ENCODE measurements around the gene PTH1R.
A peak's percentile ranks its signal among the peaks of the same experiment; 100 is the strongest.

The PTH1R gene

DNA sequence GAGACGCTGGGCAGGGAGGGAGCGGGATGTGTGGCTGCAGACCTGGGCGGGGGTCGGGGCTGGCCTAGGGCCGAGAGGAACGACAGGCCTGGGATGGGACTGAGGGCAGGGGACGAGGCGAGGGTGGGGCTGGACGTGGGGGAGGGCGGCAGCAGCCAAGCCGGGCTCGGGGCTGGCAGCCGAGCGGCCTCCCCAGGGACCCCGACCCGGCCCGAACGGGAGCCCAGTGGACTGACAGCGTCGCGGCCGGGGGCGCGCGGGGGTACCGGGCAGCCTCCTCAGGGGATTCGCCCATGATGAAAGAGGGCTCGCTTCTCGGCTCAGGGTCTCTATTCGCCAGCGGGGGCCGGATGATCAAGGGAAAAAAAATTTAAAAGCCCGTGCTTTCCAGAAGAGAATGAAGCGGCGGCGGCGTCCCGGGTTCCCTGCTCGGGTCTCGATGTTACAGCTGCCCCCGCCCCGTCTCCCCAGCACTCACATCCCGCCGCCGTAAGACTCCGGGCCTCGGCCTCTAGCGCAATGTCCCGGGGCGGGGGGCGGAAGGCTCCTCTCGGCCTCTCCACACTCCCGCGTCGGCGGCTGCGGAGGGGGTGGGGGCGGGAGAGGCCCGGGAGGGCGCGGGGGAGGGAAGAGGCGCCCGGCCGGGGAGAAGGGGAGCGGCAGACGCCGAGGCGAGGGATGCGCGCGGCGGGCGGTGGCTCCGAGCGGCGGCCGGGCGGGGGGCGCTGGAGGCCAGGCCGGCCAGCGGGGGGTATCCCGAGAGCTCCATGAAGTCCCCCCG, 4.3 kb downstream of the PTH1R start:
- no peaks in the 10 kb centered on the region for H3K9me3 ChIP-seq (ENCODE audit: low read depth, low read length)
- H3K9ac ChIP-seq (ENCODE audit: insufficient read length) = no peak overlapping the region
- peak overlapping the region; percentile 82 for H3K4me3 ChIP-seq
- TF ChIP-seq EZH2 (IDR thresholded peaks at IDR 0.05) (no peak), POLR2AphosphoS5 (IDR thresholded peaks at IDR 0.05; ENCODE audit: borderline replicate concordance, low read depth, low read length) (no peak), FOXP2 (optimal IDR thresholded peaks at IDR 0.05; ENCODE audit: control extremely low read depth, extremely low read length, insufficient read depth) (no peak)
- no peak overlapping the region for H3K27ac ChIP-seq
- DNase-seq (ENCODE audit: low read depth, low spot score) = no peak
- no peaks in the 10 kb centered on the region for H3K36me3 ChIP-seq (ENCODE audit: insufficient read depth, low read length)

DNA sequence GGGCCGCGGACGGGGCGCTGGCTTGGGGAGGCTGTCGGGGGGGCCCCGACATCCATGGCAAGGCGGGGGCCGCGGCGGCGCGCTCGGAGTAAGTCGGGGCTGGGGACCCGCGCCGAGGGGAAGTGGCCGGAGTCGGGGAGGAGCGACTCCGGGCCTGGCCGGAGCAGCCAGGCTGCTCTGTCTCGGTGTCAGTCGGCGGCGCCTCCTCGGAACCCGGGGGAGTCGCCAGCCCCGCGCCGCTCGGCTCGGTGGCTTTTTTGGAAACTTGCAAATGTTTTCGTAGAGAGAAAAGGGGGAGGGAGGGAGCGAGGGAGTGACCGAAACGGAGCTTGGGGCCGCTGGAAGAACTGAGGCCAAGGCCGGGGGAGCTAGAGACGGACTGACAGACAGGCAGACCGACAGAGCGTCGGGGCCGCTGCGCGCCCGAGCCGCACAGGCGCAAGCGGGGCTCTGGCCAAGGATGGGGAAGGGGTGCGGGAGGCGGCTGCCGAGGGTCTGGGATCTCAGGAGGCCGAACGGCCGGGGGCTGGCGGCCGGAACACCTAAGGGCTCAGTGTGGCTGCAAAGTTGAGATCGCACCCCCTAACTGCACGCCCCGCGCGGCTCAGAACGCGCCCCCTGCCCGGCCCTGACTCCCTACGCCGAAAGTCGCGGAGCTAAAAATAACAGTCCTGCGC, 5.0 kb downstream of the PTH1R start:
- no peak for DNase-seq (ENCODE audit: low read depth, low spot score)
- Histone ChIP-seq H3K36me3 (ENCODE audit: insufficient read depth, low read length) (no peaks in the 10 kb centered on the region), H3K9ac (ENCODE audit: insufficient read length) (peak overlapping the region; percentile 60), H3K27ac (no peak overlapping the region), H3K4me3 (peak overlapping the region; percentile 82), H3K9me3 (ENCODE audit: low read depth, low read length) (no peaks in the 10 kb centered on the region)
- TF ChIP-seq EZH2 (IDR thresholded peaks at IDR 0.05) (no peak), POLR2AphosphoS5 (IDR thresholded peaks at IDR 0.05; ENCODE audit: borderline replicate concordance, low read depth, low read length) (no peak), FOXP2 (optimal IDR thresholded peaks at IDR 0.05; ENCODE audit: control extremely low read depth, extremely low read length, insufficient read depth) (no peak)

DNA sequence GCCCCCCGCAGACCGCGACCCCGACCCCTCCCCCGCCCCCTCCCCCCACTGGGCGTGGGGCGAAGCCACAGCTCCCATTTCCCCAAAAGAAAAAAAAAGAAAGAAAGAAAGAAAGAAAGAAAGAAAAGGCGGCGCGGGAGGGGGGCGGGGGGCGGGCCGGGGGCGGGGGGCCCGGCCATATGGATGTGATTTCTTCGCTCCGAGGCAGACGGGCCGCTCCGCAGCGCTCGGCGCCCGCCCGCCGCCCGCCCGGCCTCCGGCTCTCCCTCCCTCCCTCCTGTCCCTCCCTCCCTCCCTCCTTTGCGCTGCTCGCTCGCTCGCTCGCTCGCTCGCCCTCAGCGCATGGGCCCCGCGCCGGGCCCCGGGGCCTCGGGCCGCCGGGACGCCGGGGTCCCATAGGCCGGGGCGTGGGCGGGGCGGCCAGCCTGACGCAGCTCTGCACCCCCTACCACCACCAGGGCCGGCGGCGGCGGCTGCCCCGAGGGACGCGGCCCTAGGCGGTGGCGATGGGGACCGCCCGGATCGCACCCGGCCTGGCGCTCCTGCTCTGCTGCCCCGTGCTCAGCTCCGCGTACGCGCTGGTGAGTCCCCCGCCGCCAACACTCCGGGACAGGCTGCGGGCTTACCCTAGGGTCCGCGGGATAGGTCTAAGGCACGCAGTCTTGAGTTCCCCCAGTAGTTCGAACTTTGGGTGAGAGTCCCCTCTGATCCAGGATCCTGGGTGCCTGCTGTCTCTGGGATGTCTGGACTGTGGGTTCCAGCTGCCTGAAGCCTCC, 5.7 kb downstream of the PTH1R start:
- H3K27ac ChIP-seq = no peak overlapping the region
- no peak for DNase-seq (ENCODE audit: low read depth, low spot score)
- H3K9ac ChIP-seq (ENCODE audit: insufficient read length) = peak overlapping the region; percentile 53
- no peaks in the 10 kb centered on the region for H3K36me3 ChIP-seq (ENCODE audit: insufficient read depth, low read length)
- no peak for TF ChIP-seq FOXP2 (optimal IDR thresholded peaks at IDR 0.05; ENCODE audit: control extremely low read depth, extremely low read length, insufficient read depth)
- TF ChIP-seq EZH2 (IDR thresholded peaks at IDR 0.05) = no peak
- no peak for TF ChIP-seq POLR2AphosphoS5 (IDR thresholded peaks at IDR 0.05; ENCODE audit: borderline replicate concordance, low read depth, low read length)
- peak overlapping the region; percentile 82 for H3K4me3 ChIP-seq
- no peaks in the 10 kb centered on the region for H3K9me3 ChIP-seq (ENCODE audit: low read depth, low read length)

DNA sequence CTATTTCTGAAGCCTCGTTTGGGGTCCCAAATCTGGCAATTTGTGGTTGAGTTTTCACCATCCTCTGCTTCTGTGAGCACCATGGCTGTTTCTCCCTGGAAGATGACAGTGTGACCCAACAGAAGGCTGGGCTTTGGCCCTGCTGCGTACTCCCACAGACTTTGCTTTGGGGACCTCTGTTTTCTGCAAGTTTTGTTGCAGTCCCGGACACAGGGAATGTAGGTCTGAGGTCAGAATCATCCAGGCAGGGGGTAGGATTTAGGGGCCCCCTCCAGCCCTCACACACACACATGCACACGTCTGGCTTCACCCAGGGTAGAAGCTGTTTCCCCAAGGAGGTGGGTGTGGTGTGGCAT, 6.3 kb downstream of the PTH1R start:
- peak overlapping the region; percentile 77 for H3K4me3 ChIP-seq
- TF ChIP-seq POLR2AphosphoS5 (IDR thresholded peaks at IDR 0.05; ENCODE audit: borderline replicate concordance, low read depth, low read length) = no peak
- no peak for TF ChIP-seq EZH2 (IDR thresholded peaks at IDR 0.05)
- TF ChIP-seq FOXP2 (optimal IDR thresholded peaks at IDR 0.05; ENCODE audit: control extremely low read depth, extremely low read length, insufficient read depth) = no peak
- H3K9me3 ChIP-seq (ENCODE audit: low read depth, low read length) = no peaks in the 10 kb centered on the region
- no peaks in the 10 kb centered on the region for H3K36me3 ChIP-seq (ENCODE audit: insufficient read depth, low read length)
- H3K9ac ChIP-seq (ENCODE audit: insufficient read length) = peak overlapping the region; percentile 53
- H3K27ac ChIP-seq = no peak overlapping the region
- DNase-seq (ENCODE audit: low read depth, low spot score) = no peak

DNA sequence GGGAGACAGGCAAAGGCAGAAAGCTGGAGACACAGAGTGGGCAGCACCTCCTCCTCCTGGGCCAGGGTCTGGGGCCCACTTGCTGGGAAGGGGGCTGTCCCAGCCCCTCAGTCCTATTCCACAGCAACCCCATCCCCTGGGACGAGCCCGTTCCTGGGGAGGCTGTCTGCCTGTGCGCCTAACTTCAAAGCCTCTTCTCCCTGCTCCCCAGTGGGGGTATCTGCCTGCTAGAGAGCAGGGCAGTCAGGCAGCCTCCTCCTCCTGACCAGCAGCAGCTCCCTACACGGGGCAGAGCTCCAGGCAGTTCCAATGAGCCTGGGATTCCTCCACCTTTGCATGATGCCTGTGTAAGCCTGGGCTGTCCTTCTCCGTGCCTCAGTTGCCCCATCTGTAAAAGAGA, 6.9 kb downstream of the PTH1R start:
- TF ChIP-seq POLR2AphosphoS5 (IDR thresholded peaks at IDR 0.05; ENCODE audit: borderline replicate concordance, low read depth, low read length) = no peak
- TF ChIP-seq FOXP2 (optimal IDR thresholded peaks at IDR 0.05; ENCODE audit: control extremely low read depth, extremely low read length, insufficient read depth) = no peak
- no peak for TF ChIP-seq EZH2 (IDR thresholded peaks at IDR 0.05)
- no peaks in the 10 kb centered on the region for H3K36me3 ChIP-seq (ENCODE audit: insufficient read depth, low read length)
- H3K4me3 ChIP-seq = peak overlapping the region; percentile 77
- no peak overlapping the region for H3K9ac ChIP-seq (ENCODE audit: insufficient read length)
- DNase-seq (ENCODE audit: low read depth, low spot score) = no peak
- no peaks in the 10 kb centered on the region for H3K9me3 ChIP-seq (ENCODE audit: low read depth, low read length)
- no peak overlapping the region for H3K27ac ChIP-seq

DNA sequence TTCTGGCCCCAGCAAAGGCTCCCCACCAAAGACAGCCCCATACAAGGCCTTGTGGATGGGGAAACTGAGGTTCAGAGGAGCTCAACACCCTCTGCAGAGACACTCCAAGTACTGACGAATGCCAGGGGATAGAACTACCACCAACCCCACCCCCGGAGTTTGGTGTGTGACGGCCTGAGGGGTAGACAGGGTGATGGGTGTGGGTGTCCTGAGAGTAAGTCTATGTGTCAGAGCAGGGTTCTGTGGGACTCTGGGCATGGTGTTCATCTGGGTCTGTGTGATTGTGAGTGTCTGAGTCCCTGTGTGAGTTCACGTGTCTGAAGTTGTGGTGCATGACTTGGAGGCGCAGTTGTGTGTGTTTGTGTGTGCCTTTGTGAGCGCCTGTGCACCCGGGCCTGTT, 7.4 kb downstream of the PTH1R start:
- TF ChIP-seq POLR2AphosphoS5 (IDR thresholded peaks at IDR 0.05; ENCODE audit: borderline replicate concordance, low read depth, low read length) (no peak), EZH2 (IDR thresholded peaks at IDR 0.05) (no peak), FOXP2 (optimal IDR thresholded peaks at IDR 0.05; ENCODE audit: control extremely low read depth, extremely low read length, insufficient read depth) (no peak)
- DNase-seq (ENCODE audit: low read depth, low spot score) = no peak
- H3K9me3 ChIP-seq (ENCODE audit: low read depth, low read length) = no peaks in the 10 kb centered on the region

DNA sequence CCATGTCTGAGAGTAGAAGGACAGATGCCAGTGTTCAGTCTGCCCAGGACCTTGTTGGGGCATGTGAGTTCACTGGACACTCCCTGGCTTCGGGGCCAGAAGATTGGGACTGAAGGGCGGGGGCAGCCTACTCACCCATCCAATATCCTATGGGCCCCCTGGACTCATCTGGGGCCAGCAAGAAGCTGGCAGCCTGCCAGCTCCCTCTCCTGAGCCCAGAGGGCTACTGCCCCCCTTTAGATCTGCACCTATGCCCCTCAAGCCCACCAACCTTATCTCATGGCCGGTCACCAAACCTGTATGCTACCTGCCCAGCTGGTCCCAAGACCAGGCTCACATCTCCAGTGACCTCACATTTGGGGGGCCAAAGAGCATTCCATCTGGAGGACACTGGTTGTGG, 8.1 kb downstream of the PTH1R start:
- Histone ChIP-seq H3K36me3 (ENCODE audit: insufficient read depth, low read length) (no peaks in the 10 kb centered on the region), H3K4me3 (no peak overlapping the region), H3K27ac (no peak overlapping the region), H3K9ac (ENCODE audit: insufficient read length) (no peak overlapping the region), H3K9me3 (ENCODE audit: low read depth, low read length) (no peaks in the 10 kb centered on the region)
- TF ChIP-seq POLR2AphosphoS5 (IDR thresholded peaks at IDR 0.05; ENCODE audit: borderline replicate concordance, low read depth, low read length) (no peak), FOXP2 (optimal IDR thresholded peaks at IDR 0.05; ENCODE audit: control extremely low read depth, extremely low read length, insufficient read depth) (no peak), EZH2 (IDR thresholded peaks at IDR 0.05) (no peak)
- no peak for DNase-seq (ENCODE audit: low read depth, low spot score)

More for the DNA sequence above, 7.4 kb downstream of the PTH1R start:
- no peaks in the 10 kb centered on the region for H3K36me3 ChIP-seq (ENCODE audit: insufficient read depth, low read length)
- H3K27ac ChIP-seq = no peak overlapping the region
- H3K9ac ChIP-seq (ENCODE audit: insufficient read length) = no peak overlapping the region
- H3K4me3 ChIP-seq = peak overlapping the region; percentile 77

DNA sequence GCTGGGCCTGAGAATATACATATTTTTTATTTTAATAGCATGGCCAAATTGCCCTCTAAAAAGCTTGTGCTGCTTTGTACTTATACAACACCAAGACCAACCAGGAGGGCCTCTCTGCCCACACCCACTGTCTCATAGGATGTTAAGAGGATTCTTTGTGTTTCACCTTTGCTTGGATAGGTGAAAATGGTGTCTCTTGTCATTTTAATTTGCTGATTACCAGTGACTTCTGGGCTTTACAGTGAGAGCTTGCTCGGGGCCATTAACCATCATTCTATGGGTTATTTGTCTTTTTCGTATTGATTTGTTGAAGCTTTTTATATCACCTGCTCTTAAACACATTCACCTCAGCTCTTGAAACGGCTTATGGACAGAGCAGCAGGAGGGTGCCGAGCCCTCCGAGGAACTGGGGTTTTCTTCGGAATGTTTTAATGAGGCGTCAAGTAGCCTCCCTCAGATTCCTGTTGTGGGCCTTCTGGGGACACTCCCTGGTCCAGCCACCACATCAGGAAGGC, 10.5 kb downstream of the PTH1R start:
- TF ChIP-seq FOXP2 (optimal IDR thresholded peaks at IDR 0.05; ENCODE audit: control extremely low read depth, extremely low read length, insufficient read depth) = no peak
- H3K9ac ChIP-seq (ENCODE audit: insufficient read length) = no peak overlapping the region
- H3K36me3 ChIP-seq (ENCODE audit: insufficient read depth, low read length) = no peaks in the 10 kb centered on the region
- no peaks in the 10 kb centered on the region for H3K9me3 ChIP-seq (ENCODE audit: low read depth, low read length)
- H3K27ac ChIP-seq = peak overlapping the region; percentile 60; the same call in 1 of the 2 replicates
- no peak overlapping the region for H3K4me3 ChIP-seq
- DNase-seq (ENCODE audit: low read depth, low spot score) = no peak
